ENCODE measurements around the gene FAM81A.

DNA sequence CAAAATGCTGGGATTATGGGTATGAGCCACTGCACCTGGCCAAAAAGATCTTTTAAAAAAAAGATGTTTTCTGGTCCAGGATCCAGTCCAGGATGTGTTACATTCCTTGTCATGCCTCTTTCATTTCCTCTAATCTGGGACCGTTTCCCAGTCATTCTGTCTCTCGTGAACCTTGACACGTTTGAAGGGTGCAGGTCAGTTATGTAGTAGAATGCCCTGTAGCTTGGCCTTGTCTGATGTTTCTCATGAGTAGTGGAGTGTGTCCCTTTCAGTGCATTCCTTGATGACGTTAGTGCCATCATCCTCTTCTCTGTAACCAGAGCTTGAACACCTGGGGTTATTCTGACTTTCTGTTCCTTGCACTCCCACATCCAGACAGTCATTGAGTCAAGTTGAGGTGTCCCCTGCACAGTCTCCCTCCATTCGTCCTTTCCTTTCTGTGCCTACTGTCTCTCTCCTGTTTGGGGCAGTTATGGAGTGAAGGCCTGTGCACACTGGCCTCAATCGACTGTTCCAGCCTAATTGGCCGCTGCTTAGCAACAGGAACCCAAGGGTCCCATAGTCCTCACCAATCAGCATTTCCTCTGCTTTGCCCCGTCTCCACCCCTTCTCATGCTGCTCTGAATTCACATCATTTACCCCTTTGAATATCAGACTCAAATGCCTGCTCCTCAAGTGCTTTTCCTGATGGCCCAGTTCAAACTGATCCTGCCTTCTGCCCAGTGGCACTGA is 5.5 kb downstream of the FAM81A start:
- TF ChIP-seq, protein P1, sequence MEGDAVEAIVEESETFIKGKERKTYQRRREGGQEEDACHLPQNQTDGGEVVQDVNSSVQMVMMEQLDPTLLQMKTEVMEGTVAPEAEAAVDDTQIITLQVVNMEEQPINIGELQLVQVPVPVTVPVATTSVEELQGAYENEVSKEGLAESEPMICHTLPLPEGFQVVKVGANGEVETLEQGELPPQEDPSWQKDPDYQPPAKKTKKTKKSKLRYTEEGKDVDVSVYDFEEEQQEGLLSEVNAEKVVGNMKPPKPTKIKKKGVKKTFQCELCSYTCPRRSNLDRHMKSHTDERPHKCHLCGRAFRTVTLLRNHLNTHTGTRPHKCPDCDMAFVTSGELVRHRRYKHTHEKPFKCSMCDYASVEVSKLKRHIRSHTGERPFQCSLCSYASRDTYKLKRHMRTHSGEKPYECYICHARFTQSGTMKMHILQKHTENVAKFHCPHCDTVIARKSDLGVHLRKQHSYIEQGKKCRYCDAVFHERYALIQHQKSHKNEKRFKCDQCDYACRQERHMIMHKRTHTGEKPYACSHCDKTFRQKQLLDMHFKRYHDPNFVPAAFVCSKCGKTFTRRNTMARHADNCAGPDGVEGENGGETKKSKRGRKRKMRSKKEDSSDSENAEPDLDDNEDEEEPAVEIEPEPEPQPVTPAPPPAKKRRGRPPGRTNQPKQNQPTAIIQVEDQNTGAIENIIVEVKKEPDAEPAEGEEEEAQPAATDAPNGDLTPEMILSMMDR (IDR thresholded peaks at IDR 0.05): no peak
- no peak for TF ChIP-seq BHLHE40 (IDR thresholded peaks at IDR 0.05; ENCODE audit: low read depth, low read length)
- TF ChIP-seq, protein P2, sequence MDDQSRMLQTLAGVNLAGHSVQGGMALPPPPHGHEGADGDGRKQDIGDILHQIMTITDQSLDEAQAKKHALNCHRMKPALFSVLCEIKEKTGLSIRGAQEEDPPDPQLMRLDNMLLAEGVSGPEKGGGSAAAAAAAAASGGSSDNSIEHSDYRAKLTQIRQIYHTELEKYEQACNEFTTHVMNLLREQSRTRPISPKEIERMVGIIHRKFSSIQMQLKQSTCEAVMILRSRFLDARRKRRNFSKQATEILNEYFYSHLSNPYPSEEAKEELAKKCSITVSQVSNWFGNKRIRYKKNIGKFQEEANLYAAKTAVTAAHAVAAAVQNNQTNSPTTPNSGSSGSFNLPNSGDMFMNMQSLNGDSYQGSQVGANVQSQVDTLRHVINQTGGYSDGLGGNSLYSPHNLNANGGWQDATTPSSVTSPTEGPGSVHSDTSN (IDR thresholded peaks at IDR 0.05): no peak
- TF ChIP-seq, protein P3, sequence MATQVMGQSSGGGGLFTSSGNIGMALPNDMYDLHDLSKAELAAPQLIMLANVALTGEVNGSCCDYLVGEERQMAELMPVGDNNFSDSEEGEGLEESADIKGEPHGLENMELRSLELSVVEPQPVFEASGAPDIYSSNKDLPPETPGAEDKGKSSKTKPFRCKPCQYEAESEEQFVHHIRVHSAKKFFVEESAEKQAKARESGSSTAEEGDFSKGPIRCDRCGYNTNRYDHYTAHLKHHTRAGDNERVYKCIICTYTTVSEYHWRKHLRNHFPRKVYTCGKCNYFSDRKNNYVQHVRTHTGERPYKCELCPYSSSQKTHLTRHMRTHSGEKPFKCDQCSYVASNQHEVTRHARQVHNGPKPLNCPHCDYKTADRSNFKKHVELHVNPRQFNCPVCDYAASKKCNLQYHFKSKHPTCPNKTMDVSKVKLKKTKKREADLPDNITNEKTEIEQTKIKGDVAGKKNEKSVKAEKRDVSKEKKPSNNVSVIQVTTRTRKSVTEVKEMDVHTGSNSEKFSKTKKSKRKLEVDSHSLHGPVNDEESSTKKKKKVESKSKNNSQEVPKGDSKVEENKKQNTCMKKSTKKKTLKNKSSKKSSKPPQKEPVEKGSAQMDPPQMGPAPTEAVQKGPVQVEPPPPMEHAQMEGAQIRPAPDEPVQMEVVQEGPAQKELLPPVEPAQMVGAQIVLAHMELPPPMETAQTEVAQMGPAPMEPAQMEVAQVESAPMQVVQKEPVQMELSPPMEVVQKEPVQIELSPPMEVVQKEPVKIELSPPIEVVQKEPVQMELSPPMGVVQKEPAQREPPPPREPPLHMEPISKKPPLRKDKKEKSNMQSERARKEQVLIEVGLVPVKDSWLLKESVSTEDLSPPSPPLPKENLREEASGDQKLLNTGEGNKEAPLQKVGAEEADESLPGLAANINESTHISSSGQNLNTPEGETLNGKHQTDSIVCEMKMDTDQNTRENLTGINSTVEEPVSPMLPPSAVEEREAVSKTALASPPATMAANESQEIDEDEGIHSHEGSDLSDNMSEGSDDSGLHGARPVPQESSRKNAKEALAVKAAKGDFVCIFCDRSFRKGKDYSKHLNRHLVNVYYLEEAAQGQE (IDR thresholded peaks at IDR 0.05): no peak
- TF ChIP-seq, protein P4, sequence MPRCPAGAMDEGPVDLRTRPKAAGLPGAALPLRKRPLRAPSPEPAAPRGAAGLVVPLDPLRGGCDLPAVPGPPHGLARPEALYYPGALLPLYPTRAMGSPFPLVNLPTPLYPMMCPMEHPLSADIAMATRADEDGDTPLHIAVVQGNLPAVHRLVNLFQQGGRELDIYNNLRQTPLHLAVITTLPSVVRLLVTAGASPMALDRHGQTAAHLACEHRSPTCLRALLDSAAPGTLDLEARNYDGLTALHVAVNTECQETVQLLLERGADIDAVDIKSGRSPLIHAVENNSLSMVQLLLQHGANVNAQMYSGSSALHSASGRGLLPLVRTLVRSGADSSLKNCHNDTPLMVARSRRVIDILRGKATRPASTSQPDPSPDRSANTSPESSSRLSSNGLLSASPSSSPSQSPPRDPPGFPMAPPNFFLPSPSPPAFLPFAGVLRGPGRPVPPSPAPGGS (IDR thresholded peaks at IDR 0.05): no peak
- TF ChIP-seq RNF2 (IDR thresholded peaks at IDR 0.05; ENCODE audit: borderline replicate concordance, low read depth): no peak
- TF ChIP-seq POLR2A (IDR thresholded peaks at IDR 0.05; ENCODE audit: low read length): no peak
- TF ChIP-seq, protein P5, sequence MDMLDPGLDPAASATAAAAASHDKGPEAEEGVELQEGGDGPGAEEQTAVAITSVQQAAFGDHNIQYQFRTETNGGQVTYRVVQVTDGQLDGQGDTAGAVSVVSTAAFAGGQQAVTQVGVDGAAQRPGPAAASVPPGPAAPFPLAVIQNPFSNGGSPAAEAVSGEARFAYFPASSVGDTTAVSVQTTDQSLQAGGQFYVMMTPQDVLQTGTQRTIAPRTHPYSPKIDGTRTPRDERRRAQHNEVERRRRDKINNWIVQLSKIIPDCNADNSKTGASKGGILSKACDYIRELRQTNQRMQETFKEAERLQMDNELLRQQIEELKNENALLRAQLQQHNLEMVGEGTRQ (IDR thresholded peaks at IDR 0.05): no peak
- TF ChIP-seq TFCP2L1 (CRISPR knock-in tag; IDR thresholded peaks at IDR 0.05): no peak
- TF ChIP-seq MAZ (IDR thresholded peaks at IDR 0.05; ENCODE audit: borderline replicate concordance, low read depth, low read length): no peak
- TF ChIP-seq, protein P6, sequence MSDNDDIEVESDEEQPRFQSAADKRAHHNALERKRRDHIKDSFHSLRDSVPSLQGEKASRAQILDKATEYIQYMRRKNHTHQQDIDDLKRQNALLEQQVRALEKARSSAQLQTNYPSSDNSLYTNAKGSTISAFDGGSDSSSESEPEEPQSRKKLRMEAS (IDR thresholded peaks at IDR 0.05): no peak
- no peak for TF ChIP-seq RCOR1 (IDR thresholded peaks at IDR 0.05; ENCODE audit: low read depth, low read length)
